Heart left ventricle (tissue), 16 donors: Measurements from ENCODE around the gene CAMK2D. TPM values are rescaled to one million over a fixed set of nuclear protein-coding genes. Genes with fewer than 3 reads are reported as not detected.

Experiments used
- ATAC-seq, 4 donors: fragments of 200-7000 bp; cut with Tn5 transposase; one replicate each; pipeline ENCODE4 v1.9.1; 2020 to 2022; ENCODE audit warnings: moderate library complexity in 4 of 4, mild to moderate bottlenecking in 3 of 4, moderate number of reproducible peaks in 1 of 4
- DNase-seq, 5 donors: peaks; one replicate each; pipeline ENCODE4 v3.0.0-alpha.2; 2020
- H3K27ac ChIP-seq, 12 donors: fragments of 200-600 bp; sonication (generic) in 4 of 12; one replicate each; pipeline versions ENCODE4 v1.5.0 to v1.8.0; 2016 to 2022; ENCODE audit warnings: mild to moderate bottlenecking in 2 of 12
- H3K27me3 ChIP-seq, 9 donors: fragments of 200-600 bp; sonication (generic) in 2 of 9; one replicate each; pipeline versions ENCODE4 v1.5.1 to v1.8.0; 2016 to 2022; ENCODE audit warnings: mild to moderate bottlenecking in 3 of 9
- H3K36me3 ChIP-seq, 9 donors: fragments of 200-600 bp; sonication (generic) in 2 of 9; one replicate each; pipeline versions ENCODE4 v1.5.0 to v1.8.0; 2018 to 2022; ENCODE audit warnings: mild to moderate bottlenecking in 2 of 9
- H3K4me1 ChIP-seq, 12 donors: fragments of 200-600 bp; sonication (generic) in 4 of 12; one replicate each; pipeline versions ENCODE4 v1.5.0 to v1.8.0; 2016 to 2022; ENCODE audit warnings: mild to moderate bottlenecking in 3 of 12
- H3K4me3 ChIP-seq, 12 donors: fragments of 200-600 bp; sonication (generic) in 4 of 12; one replicate each; pipeline versions ENCODE4 v1.5.0 to v1.8.0; 2017 to 2022; ENCODE audit warnings: mild to moderate bottlenecking in 9 of 12, moderate library complexity in 4 of 12
- H3K9me3 ChIP-seq, 12 donors: fragments of 200-600 bp; sonication (generic) in 4 of 12; one replicate each; pipeline versions ENCODE4 v1.5.0 to v1.8.0; 2016 to 2022; ENCODE audit warnings: mild to moderate bottlenecking in 1 of 12
- CTCF ChIP-seq, 12 donors: fragments of 200-600 bp; sonication (generic) in 4 of 12; IDR thresholded peaks; one replicate each; pipeline versions ENCODE4 v1.5.0 to v1.8.0; 2018 to 2022; ENCODE audit warnings: antibody characterized with exemption in 12 of 12, mild to moderate bottlenecking in 5 of 12
- POLR2A ChIP-seq, 2 donors: fragments of 450-650 bp; IDR thresholded peaks; one replicate each; pipeline ENCODE4 v1.6.1; 2017; ENCODE audit warnings: antibody characterized with exemption in 2 of 2, mild to moderate bottlenecking in 2 of 2, moderate library complexity in 2 of 2
- WGBS, 4 donors: extraction: QIAGEN DNeasy Blood & Tissue Kit in 2 of 4; methylation state at CpG; one replicate each; pipeline versions ENCODE4 v1.1.5 to v1.1.7; 2013 to 2018; 5-methylcytosine and 5-hydroxymethylcytosine counted together
- intact Hi-C, 10 donors: fragments of 100-400 bp; cut with DNase I; formaldehyde crosslinking; loops; one replicate each; pipeline versions ENCODE4 v1.11.1 to v1.14.2; 2022
- polyA plus RNA-seq, 2 donors: library from polyadenylated mRNA; stranded (reverse); fragments of 200-250 nt; gene quantifications; one replicate each; pipeline ENCODE4 v1.2.3, GENCODE V29; 2013
- total RNA-seq, 9 donors: library from RNA; depleted of rRNA in 2 of 9; stranded (reverse); fragments of >200 nt in 2 of 9; fragmentation: NEBNext Ultra II Directional in 3 of 9; extraction: Animal tissue kit (Norgen Biotek cat#: 25700) in 3 of 9; gene quantifications; one replicate each; pipeline versions ENCODE4 v1.1.0 to v1.2.4, GENCODE V29; 2016 to 2023
- donor health status: ischemic (EF 13 %, LVEDD 7.1; RV severe dilation, severe dysfunction).
- donor health status: healthy with polysubstance abuse.
- donor health status: DM: no; HTN: yes; CAD: no.
- donor health status: DM: no; HTN: no; CAD: no.
- donor health status: ischemic (EF 25% LVEDD 6.9; RV normal size, moderate dysfunction).
- donor health status: ischemic (EF 25% LVEDD 5.7; RV mildly dilated, moderate dysfunction).
- donor health status: healthy.
- donor health status: DM: yes; HTN: yes; CAD: no.
- donor health status: ischemic (EF 35%, LVEDD 5.7; RV mildly dilated, moderate dysfunction).
- donor health status: nonischemic (EF 11% LVEDD 7.7; RV severe dilation, severe dysfunction).
- donor health status: DM: yes; HTN: yes; CAD: no.
- donor health status: PGD.
- donor health status: ischemic (EF 29% LVEDD 5.4; RV normal size, mild dysfunction).
- donor health status: nonischemic (EF 23%, LVEDD 6.1; RV moderate dilation, normal function).

The CAMK2D gene
- total and polyA plus RNA-seq, 11 donors = 40.9 to 294 (median 215) TPM

GRCh38 chr4:113596396-113596795 is 165.1 kb downstream of the CAMK2D start:
- intact Hi-C loops = no loop called here
- ATAC-seq (no peak), DNase-seq (no peak)
- H3K27me3 ChIP-seq = no peaks in the 10 kb centered on the region
- peaks cover 0 to 28% (median 11%) of the 10 kb centered on the region in 12 donors for H3K4me1 ChIP-seq
- WGBS, 4 donors = 92 to 97% (median 95%) methylated on average over 6 of the region's 6 CpGs
- peaks cover 0 to 15% (median 0%) of the 10 kb centered on the region in 9 donors for H3K36me3 ChIP-seq
- no peak overlapping the region for H3K4me3 ChIP-seq
- H3K9me3 ChIP-seq = no peaks in the 10 kb centered on the region
- no peak for TF ChIP-seq CTCF (IDR thresholded peaks at IDR 0.05)
- no peak for TF ChIP-seq POLR2A (IDR thresholded peaks at IDR 0.05)
- H3K27ac ChIP-seq = no peak overlapping the region

- Histone ChIP-seq H3K27me3 (no peaks in the 10 kb centered on the region), H3K36me3 (peaks cover 0 to 9% (median 0%) of the 10 kb centered on the region in 9 donors), H3K27ac (peak overlapping the region in 3 of 12 donors; percentile 24 to 39 (median 37)), H3K9me3 (no peaks in the 10 kb centered on the region), H3K4me1 (peaks cover 0 to 33% (median 15%) of the 10 kb centered on the region in 12 donors), H3K4me3 (no peak overlapping the region)
- WGBS, 4 donors = 65 to 84% (median 73%) methylated on average over 2 of the region's 2 CpGs
- ATAC-seq (no peak), DNase-seq (no peak)
- intact Hi-C loops = no loop called here
- TF ChIP-seq CTCF (IDR thresholded peaks at IDR 0.05) (no peak), POLR2A (IDR thresholded peaks at IDR 0.05) (no peak)
These were observed 167.3 kb downstream of the CAMK2D start for GRCh38 chr4:113594231-113594556.

DNA sequence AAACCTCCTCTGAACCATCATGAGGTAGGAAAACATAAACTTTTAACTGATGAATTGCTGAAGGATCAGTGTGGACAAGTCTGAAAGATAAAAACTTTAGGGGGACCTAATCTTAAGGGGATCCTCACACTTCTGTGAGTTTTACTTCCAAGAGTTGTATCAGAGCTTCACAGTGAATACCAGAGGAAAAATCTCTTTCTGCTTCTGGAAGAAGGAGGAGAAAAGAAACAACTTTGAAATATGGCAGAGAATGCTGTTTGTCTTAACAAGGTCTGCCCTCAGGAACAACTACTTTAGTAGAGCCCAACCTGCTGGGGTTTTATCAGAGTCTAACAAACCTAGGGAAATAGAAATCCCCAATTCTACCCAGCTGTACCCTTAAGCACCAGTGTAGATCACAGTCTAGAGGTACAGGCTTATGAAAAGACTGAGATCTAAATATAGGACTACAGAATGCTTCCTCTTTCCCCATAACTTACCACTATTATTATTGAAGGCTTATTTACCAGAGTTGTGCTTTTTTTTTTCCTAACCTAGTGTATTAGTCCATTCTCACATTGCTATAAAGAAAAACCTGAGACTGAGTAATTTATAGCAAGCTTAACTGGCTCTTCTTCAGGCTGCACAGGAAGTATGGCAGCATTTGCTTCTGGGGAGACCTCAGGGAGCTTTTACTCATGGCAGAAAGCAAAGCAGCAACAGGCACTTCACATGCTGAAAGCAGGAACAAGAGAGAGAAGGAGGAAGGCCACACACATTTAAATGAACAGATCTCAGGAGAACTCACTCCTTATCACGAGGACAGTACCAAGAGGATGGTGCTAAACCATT is 167.9 kb downstream of the CAMK2D start:
- DNase-seq = no peak
- Histone ChIP-seq H3K4me3 (no peak overlapping the region), H3K27ac (peak overlapping the region in 8 of 12 donors; percentile 24 to 62 (median 38)), H3K9me3 (no peaks in the 10 kb centered on the region), H3K36me3 (peaks cover 0 to 9% (median 0%) of the 10 kb centered on the region in 9 donors), H3K27me3 (no peaks in the 10 kb centered on the region), H3K4me1 (peaks cover 0 to 37% (median 15%) of the 10 kb centered on the region in 12 donors)
- intact Hi-C loops = no loop called here
- ATAC-seq = peak in 1 of 4 donors; percentile 32
- TF ChIP-seq CTCF (IDR thresholded peaks at IDR 0.05) (no peak), POLR2A (IDR thresholded peaks at IDR 0.05) (no peak)
- 87 to 93% (median 90%) methylated on average over 1 of the region's 1 CpG for WGBS, 4 donors

DNA sequence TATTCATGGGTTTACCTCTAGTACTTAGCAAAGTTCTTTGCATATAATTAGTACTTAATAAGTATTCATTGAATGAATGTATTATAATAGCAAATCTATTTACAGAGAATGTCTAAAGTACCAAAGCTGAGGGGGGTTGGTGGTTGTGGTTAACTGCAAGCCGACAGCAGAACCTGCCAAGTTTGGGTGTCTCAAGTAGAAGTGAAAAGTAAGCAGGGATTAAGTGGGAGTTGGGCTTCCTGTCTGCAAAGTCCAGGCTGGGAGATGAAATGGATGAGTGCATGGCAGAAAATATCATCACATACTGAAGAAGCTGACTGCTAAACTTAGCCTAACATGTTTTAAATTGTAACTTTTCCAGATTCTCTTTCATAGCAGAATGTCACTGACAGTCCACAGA is 169.6 kb downstream of the CAMK2D start:
- 20 to 35% (median 24%) methylated on average over 1 of the region's 1 CpG for WGBS, 4 donors
- Histone ChIP-seq H3K36me3 (peaks cover 0 to 9% (median 0%) of the 10 kb centered on the region in 9 donors), H3K27me3 (no peaks in the 10 kb centered on the region), H3K4me1 (peaks cover 0 to 41% (median 24%) of the 10 kb centered on the region in 12 donors), H3K4me3 (no peak overlapping the region), H3K27ac (peak overlapping the region in 8 of 12 donors; percentile 6 to 58 (median 32)), H3K9me3 (no peaks in the 10 kb centered on the region)
- ATAC-seq (peak; percentile 29 to 44 (median 32)), DNase-seq (no peak)
- intact Hi-C loops = no loop called here
- TF ChIP-seq CTCF (IDR thresholded peaks at IDR 0.05) (no peak), POLR2A (IDR thresholded peaks at IDR 0.05) (no peak)
